NCI-H1436 treated with DMSO at 0.1 percent for 48 hours (cell line): ENCODE results near the gene GSN.

Experiments used
- DNase-seq: peaks from one replicate; lab custom pipeline; 2025; lab: John Stamatoyannopoulos, UW

Gene GSN

DNA sequence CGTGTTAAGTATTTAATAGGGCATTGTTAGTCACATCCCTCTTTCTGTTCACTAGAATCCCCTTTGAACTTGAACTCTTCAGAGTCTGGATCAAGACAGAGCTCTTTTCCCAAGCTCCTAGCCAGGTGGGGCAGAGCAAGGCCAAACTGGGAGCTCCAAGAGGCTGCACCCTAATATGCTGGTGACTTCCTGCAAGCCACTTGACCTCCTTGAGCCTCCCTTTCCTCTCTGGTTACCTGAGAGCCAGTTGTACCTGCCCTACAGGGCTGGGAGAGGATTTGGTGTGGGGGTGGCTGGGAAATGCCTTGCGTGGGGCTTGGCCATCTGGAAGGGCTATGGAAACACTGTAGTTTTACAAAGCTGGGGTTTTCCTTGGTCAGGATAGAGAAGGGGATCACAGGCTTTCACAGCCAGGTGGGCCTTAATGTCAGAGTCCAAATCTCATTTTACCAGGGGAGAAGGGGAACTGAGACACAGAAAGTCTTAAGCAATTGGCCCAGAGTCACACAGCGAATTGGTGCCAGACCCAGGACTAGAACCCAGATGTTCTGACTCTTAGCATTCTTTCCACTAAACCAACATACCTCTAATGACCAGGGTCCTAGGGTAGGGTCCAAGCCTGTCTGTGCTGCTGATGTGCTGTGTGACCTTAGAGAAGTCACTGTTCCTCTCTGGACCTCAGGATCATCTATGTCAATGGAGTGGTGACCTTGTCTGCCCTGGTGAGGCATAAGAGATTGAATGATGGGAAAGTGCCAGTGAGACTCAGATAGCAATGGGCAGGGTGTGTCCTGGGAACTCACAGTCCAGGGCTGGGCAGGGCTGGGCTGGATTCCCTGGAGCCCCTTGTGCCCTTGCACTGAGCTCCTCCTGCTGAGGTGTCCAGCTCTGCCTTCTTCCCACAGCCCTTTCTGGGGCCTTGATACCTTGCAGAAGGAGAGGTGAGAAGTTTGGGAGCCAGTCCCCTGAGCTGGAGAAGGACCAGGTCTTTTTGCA lies 35.8 kb downstream of the GSN start:
- DNase-seq = no peak

DNA sequence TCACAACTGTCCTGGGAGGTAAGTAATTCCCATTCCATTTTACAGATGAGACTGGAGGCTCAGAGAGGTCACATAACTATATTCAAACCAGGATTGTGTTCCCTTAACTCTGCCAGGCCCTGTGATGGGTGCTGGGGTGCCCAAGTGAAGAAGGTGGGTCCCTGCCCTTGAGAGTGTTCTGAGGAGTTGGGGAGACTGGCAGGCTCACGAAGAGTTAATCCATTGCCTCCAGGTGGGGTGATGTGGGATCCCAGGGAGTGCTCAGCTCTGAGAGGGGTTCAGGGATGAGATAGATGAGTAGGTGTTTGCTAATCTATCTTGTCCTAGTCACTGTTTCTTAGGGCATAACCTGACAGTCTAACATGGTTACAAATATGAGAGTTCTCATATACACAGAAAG lies 36.7 kb downstream of the GSN start:
- DNase-seq = no peak

DNA sequence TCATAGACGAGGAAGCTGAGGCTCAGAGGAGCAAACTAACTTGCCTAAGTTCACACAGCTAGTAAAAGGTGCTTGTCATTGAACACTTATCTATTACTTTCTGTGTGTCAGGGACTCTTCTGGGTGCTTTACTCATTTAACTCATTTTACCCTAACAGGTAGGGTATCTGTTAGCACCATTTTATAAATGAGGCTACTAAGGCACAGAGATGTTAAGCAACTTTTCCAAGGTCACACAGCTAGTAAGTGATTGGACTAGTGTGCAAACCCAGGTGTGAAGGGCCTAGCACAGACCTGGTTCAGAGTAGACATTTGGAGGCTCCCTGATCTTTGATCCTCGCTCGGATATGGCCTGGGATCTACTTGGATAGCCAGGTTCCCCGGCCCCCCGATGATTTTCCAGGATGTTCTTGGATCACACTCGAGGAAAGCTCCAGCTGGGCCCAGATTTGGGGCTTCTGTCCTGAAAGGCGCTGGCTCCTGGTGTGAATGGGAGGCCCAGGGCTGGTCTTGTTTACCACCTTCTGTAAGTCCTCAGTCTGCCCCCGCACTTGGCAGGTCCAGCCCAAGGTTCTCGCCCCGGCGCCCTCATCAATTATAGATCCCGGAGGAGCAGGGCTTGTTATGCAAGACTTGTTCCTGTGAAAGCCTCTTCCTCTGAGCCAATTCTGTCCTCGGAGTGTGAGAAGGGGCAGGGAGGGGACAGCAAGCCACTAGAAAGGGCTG lies 37.5 kb downstream of the GSN start:
- no peak for DNase-seq

DNA sequence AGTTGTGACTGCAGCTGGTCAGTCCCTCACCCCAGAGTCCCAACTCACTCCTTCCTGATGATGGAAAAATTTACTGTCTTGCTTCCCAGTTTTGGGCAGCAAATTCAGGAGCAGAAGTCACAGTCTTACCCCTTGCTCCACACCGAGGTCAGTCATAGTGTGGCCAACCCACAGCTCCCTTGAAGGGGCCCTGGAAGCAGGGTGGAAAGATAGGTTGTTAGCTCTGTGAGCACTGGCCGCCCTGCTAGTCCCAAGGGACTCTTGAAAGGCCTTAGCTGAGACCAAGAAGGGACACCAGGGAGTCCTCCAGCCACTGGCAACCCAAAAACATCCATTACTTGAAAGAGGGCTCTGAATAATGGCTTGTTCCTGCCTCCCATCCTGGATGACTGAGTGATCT lies 40.0 kb downstream of the GSN start:
- DNase-seq = no peak

DNA sequence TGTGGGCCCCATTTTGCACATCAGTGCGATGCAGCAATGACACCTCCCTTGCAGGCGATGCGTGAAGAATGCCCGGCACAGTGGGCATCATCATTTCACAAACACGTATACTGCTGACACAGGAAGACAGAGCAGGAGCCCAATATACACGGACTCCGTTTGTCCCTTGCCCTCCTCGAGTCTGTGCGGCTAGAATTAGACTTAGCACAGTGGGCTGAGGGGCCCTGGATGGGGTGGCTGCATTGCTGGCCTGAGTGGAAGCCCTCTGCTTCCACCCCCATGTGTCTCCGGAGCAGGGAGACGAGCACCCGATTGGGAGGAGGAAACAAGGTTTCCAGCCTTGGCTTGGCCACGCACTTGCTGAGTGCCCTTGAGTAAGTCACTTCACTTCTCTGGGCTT lies 40.8 kb downstream of the GSN start:
- DNase-seq = no peak

DNA sequence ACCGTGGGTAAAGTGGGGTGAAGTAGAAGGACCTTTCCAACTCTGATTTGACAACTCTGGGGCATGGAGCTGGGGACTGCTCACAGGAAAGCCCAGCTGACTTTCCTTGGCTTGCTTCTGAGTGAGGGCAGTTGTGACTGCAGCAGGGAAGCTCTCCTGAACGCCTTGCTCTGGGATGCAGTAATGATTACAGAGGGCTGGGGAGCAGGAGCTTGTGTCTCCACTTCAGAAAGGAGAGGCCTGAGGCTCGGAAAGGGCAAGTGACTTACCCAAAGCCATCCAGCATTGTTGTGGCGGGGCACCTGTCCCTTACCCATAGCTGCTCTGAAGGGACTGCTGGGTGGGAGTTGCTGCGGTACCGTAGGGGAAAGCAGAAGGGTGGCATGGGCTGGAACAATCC lies 41.2 kb downstream of the GSN start:
- no peak for DNase-seq

DNA sequence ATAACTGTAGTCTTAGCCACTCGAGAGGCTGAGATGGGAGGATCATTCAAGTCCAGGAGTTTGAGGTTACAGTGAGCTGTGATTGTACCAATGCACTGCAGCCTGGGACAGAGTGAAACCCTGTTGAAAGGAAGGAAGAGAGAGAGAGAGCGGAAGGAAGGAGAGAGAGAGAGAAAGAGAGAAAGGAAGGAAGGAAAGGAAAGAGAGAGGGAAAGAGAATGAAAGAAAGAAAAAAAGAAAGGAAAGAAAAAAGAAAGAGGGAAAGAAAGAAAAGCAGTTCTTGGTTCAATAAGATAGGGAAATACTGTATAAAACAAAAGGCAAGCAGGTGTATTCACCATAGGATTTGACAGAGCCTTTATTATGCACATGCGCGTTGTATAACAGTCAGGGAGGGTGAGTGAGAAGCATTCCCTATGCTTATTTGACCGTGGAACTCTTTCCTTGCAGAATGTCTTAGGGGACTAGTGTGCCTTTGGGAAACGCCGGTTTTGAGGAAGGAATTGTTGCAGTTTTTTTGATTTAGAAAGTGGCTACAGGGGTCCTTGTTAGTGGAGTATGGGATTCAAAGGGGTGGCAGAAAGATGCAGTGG lies 42.0 kb downstream of the GSN start:
- DNase-seq = no peak

DNA sequence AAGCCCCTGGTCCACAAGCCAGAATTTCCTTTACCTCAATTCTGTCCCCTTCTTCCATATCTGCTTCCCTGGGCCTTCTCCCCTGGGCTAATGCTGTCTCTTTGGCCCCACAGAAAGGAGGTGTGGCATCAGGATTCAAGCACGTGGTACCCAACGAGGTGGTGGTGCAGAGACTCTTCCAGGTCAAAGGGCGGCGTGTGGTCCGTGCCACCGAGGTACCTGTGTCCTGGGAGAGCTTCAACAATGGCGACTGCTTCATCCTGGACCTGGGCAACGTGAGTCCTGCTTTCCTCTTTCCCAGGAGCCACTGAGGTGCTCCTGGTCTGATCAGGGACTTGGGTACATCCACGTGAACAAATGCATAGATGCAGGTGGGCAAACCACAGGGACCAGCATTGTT lies 42.6 kb downstream of the GSN start:
- no peak for DNase-seq

DNA sequence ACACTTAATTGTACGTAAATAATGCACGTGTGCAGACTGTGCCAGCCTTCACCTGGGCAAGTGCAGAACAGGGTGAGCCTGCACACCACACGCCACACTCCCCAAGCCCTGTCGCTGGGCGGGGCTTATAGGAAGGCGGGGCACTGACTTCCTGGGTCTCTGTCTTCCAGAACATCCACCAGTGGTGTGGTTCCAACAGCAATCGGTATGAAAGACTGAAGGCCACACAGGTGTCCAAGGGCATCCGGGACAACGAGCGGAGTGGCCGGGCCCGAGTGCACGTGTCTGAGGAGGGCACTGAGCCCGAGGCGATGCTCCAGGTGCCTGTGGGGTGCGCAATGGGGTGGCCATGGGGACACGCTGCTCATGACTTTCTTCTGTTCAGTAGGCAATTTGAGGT lies 44.2 kb downstream of the GSN start:
- DNase-seq = no peak

DNA sequence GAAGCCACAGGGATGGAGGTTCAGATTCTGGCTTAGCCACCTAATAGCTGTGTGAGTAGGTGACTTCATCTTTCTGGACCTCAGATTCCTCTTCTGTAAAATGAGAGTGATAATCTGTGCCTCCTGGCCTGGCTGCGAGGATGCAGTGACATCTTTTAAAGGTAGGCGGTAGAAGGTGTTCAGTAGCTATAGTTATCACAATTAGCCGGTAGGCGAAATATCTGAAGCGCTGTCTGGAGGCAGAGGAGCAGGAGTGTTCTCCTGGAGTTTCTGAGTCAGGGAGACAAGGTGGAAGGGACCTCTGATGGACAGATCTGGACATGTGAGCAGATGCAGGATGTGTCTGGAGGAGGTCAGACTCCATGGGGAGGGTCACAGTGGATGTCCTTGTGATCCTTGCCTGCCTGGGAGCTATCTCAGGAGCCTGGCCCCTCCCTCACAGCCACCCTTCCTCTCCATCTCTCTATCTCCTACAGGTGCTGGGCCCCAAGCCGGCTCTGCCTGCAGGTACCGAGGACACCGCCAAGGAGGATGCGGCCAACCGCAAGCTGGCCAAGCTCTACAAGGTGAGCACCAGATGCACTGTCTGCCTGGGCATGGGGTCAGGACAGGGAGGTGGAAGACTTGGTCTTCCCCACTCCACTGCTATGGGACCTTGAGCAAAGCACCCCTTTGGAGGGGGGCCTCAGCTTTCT lies 45.6 kb downstream of the GSN start:
- no peak for DNase-seq

DNA sequence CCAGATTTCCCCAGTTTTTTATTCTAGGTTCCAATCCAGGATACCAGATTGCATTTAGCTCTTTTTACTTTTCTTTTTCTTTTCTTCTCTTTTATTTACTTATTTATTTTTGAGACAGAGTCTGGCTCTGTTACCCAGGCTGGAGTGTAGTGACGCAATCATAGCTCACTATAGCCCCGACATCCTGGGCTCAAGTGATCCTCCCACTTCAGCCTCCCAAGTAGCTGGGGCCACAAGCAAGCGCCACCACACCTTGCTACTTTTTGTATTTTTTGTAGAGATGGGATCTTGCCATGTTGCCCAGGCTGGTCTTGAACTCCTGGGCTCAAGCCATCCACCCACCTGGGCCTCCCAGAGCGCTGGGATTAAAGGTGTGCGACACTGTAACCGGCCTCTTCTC lies 48.4 kb downstream of the GSN start:
- DNase-seq = no peak

DNA sequence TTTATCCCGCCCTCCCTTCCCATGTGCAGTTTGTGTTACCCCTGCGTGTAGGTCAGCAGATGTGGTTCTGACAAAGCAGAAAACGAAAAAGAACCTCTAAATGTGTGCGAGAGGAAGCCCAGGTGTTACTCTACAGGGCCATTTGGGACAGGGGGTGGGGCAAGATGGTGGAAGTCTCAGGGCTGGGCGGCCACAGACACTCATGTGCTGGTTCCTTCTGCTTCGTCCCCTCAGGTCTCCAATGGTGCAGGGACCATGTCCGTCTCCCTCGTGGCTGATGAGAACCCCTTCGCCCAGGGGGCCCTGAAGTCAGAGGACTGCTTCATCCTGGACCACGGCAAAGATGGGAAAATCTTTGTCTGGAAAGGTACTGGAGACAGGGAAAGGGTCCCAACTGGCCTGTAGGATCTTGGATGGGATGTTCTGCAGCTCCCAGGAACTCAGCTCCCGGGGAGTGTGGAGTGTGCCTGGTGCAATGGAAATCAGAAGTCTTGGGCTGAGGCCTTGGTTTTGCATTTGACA lies 49.0 kb downstream of the GSN start:
- DNase-seq = no peak

DNA sequence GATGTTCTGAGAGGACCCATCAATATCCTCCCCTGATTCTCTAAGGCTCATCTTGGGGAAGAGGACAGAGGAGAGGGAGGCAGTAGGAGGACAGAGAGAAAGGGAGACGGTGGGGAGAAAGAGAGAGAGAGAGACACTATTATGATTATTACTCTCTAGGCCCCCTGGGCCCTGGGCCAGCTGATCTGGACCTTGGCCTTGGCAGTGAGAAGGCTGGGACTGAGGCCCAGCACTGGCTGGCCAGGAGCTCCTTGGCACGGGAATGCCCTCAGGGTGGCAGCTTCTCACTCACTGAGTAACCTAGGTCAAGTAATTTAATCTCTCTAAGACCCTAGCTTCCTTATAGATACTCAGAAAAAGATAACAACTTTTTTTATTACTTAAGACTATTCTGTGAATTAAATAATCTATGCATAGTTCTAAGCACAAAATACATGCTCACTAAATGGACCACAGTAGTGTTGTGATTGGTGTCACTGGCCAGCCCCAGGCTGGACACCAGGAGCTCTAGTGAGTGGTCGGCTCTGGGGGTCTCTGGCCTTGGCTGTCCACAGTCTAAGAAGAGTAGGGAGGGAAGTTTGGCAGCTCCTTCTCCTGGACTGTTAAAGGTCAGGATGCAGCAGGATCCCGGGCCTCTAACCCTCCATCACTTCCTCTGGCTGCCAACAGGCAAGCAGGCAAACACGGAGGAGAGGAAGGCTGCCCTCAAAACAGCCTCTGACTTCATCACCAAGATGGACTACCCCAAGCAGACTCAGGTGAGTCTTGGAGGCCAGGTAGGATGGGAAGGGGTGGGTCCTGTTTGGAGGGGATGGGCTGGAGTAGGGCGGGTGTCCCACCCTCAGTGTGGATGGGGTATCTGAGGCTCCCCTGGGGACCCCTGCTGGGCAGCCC lies 50.0 kb downstream of the GSN start:
- DNase-seq = no peak

DNA sequence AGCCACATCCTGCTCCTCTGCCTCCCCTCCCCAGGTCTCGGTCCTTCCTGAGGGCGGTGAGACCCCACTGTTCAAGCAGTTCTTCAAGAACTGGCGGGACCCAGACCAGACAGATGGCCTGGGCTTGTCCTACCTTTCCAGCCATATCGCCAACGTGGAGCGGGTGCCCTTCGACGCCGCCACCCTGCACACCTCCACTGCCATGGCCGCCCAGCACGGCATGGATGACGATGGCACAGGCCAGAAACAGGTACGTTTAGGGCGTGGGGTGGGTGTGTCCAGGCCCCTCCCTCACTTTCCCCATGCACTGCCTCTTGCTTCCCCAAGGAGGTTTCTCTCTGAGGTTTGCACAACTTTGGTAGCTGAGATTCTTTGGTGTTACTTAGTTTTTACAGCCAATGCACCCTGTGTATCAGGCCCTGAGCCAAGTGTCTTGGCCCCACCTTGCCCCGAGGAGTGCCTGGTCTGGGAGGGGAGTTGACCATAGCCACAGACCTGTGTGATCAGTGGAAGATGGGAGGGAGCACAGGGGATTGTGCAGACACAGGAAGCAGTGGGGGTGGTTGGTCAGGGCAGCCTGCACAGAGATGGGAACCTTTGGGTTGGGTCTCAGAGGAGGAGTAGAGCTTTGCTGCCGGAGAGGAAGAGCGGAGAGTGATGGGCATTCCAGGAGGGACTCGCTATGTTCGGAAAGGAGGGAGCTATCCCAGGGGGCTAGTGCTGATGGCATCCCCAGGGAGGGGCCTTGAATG lies 50.8 kb downstream of the GSN start:
- DNase-seq = no peak

DNA sequence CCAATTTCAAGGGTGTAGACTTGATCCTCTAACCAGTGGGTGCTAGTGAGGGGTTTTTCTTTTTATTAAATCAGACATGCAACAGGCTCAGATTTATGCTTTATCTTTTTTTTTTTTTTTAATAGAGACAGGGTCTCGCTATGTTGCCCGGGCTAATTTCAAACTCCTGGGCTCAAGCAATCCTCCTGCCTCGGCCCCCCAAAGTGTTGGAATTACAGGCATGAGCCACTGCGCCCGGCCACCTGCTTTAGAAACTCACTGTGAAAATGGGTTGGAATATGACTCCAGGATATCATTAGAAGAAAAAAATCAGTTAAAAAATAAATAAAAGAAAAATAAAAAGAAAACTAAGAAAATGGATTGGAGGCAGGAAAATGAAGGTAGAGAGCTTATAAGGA lies 51.4 kb downstream of the GSN start:
- no peak for DNase-seq

DNA sequence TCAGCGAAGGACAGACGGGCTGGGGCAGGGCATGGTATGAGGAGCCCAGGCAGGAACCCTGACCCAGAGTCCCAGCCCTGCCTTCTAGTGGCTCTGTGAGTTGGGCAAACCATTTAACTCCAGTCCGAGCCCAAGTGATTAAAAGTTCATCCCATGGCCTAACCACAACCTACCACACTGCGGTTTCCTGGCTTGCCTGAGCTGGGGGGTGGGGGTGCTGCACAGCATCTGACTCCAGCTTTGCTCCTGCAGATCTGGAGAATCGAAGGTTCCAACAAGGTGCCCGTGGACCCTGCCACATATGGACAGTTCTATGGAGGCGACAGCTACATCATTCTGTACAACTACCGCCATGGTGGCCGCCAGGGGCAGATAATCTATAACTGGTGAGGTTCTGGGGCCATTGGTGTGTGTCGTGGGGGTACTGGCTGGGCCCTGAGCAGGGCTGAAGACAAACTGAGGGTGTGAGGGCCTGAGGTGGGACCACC lies 53.1 kb downstream of the GSN start:
- DNase-seq = no peak

DNA sequence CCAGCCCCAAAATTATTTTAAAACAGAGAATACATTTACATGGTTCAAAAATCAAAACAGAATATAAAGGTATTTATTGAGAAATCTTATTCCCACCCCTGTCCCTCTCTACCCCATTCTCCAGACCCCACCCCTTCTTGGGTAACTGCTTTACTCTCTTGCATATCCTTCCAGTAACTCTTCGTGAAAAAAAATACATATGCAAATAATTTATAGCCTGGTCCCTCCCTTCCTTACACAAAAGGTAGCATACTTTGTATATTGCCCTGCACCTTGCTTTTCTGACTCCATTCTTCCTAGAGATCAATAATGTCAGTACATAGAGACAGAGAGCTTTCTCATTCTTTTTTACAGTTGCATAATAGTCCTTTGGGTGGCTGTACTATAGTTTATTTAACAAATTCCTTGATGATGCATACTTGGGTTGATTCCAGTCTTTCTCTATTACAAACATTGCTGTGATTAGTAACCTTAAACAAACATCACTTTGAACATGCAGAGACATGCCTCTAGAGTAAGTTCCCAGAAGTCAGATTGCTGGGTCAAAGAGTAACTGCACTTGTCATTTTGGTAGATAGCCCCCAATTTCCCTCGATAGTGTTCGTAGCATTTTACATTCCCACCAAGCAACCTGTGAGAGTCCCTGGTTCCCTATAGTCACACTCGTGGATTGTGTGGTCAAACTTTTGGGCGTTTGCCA lies 54.2 kb downstream of the GSN start:
- DNase-seq = no peak

DNA sequence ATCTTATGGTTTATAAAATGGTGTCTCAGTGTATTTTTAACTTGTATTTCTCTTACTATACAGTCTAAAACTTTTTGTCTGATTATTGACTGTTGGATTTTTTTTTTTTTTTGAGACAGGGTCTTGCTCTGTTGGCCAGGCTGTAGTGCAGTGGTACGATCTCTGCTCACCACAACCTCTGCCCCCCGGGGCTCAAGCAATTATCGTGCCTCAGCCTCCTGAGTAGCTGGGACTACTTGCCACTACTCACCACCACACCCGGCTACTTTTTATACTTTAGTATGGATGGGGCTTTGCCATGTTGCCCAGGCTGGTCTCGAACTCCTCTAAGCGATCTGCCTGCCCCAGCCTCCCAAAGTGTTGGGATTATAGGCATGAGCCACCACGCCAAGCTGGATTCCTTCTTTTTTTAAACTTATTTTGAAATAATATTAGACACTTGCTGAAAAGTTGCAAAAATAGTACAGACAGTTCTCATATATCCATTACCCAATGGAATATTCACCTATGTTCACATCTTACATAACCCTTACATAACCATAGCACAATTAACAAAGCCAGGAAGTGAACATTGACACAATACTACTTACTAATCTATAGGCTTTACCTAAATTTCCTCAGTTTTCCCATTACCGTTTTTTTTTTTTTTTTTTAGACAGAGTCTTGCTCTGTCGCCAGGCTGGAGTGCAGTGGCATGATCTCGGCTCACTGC lies 54.9 kb downstream of the GSN start:
- no peak for DNase-seq
